Measurements from ENCODE around the gene WDR20.
"Not testable (repeated sequence)": the region's sequence is repeated elsewhere in the genome, so short reads cannot be mapped to it uniquely, and the experiment has no call there.

WDR20 gene, protein sequence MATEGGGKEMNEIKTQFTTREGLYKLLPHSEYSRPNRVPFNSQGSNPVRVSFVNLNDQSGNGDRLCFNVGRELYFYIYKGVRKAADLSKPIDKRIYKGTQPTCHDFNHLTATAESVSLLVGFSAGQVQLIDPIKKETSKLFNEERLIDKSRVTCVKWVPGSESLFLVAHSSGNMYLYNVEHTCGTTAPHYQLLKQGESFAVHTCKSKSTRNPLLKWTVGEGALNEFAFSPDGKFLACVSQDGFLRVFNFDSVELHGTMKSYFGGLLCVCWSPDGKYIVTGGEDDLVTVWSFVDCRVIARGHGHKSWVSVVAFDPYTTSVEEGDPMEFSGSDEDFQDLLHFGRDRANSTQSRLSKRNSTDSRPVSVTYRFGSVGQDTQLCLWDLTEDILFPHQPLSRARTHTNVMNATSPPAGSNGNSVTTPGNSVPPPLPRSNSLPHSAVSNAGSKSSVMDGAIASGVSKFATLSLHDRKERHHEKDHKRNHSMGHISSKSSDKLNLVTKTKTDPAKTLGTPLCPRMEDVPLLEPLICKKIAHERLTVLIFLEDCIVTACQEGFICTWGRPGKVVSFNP

GRCh38 chr14:102139286-102140026 lies at the start of gene WDR20:
TSS of gene WDR20 (plus strand) at chr14:102139897. CDS start at chr14:102139924, 27 bp downstream.
- DNase-seq (ENCODE audit: low spot score) (peak; percentile 98), FAIRE-seq (no peak)

- FAIRE-seq (no peak), DNase-seq (ENCODE audit: low spot score) (no peak)
Observed at GRCh38 chr14:102090713-102091112, 49.0 kb upstream of the WDR20 start.

GRCh38 chr14:102092806-102093205 lies 46.9 kb upstream of the WDR20 start:
- DNase-seq (ENCODE audit: low spot score) = no peak
- no peak for FAIRE-seq

- FAIRE-seq = no peak
Observed at GRCh38 chr14:102094101-102094500, 45.6 kb upstream of the WDR20 start.

DNA sequence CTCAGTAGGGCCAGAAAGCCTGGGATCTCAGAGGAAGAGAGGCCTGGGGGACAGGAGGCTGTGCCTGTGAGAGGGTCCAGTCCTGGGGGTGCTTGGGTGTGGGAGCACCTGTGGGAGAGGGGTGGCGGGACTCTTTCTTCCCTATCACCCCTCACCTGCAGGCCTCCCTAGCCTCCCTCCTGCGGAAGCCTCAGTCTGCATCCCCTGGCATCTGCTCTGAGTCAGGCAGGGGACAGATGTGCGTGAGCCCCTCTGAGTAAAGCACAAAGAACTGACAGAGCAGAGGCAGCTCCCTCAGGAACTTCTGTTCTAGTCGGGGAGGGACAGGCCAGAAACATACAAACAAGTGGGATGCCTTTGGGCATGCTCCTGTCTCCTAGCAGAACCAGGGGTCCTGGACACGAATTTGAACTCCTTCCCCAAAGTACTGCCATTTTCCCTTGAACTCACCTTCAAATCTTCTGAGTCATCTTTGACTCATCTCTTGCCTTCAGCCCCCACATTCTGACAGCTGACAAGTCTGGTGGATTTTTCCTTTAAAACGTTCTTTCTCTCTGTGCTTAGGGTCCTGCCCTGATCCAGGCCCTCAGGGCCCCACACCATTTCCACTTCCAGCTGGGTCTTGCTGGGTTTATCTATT lies 44.3 kb upstream of the WDR20 start:
- FAIRE-seq (no peak), DNase-seq (ENCODE audit: low spot score) (peak; percentile 16)

More at GRCh38 chr14:102094101-102094500, 45.6 kb upstream of the WDR20 start:
- DNase-seq (ENCODE audit: low spot score) = no peak

DNA sequence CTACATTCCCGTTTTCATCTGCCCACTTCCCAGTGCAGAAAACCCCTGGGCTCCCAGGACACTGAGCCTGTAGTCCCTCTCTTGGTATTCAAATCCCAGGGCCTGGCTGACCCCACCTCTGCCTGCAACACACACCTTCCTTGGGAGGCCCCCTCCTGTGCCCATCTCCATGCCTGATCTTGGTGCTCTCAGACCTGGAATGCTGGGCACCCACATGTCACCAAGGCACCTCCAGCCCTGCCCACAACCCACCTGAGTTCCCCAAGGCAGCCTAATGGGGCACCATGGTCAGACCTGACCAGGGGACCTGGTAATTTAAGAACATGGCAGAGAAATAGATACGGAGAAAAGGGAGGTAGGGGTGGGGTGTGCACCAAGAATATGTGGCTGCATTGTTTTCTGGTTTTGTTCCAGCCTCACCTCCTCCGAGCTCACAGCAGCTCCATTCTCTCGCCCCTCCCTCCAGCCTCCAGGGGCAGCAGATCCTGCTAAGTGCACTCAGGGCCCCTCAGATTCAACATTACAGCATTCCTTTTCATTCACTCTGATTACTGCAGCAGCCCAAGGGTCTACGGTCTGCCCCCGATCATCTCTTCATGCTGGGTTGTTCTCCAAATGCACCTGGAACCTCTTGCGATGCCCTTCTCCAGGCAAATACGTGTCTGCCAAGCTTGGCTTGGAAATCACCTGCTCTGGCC lies 43.7 kb upstream of the WDR20 start:
- no peak for DNase-seq (ENCODE audit: low spot score)
- FAIRE-seq = no peak

DNA sequence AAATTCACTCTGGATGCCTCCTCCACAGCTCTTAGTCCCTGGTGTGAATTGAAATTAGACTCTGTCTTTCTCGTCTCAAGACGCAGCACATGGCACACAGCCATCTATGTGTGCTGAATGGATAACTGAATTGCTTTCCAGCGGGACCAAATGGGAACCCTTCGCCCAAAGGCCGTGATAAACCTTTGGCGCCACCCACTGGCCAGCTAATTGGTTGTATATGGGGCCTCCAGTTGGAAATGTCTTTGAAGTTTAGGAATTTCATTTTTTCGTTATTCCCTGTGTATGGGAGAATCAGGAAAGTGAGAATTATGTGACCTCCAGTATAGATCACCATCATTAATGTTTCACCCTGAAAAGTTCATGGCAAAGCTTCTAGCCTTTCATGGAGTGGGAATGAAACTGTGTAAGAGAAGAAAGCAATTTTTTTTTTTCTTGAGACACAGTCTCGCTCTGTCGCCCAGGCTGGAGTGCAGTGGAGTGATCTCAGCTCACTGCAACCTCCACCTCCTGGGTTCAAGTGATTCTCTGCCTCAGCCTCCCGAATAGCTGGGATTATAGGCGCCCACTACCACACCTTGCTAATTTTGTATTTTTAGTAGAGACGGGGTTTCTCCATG lies 43.0 kb upstream of the WDR20 start:
- FAIRE-seq (no peak), DNase-seq (ENCODE audit: low spot score) (peak; percentile 61)

GRCh38 chr14:102097441-102098135 lies 42.1 kb upstream of the WDR20 start:
- no peak for DNase-seq (ENCODE audit: low spot score)
- FAIRE-seq = no peak

DNA sequence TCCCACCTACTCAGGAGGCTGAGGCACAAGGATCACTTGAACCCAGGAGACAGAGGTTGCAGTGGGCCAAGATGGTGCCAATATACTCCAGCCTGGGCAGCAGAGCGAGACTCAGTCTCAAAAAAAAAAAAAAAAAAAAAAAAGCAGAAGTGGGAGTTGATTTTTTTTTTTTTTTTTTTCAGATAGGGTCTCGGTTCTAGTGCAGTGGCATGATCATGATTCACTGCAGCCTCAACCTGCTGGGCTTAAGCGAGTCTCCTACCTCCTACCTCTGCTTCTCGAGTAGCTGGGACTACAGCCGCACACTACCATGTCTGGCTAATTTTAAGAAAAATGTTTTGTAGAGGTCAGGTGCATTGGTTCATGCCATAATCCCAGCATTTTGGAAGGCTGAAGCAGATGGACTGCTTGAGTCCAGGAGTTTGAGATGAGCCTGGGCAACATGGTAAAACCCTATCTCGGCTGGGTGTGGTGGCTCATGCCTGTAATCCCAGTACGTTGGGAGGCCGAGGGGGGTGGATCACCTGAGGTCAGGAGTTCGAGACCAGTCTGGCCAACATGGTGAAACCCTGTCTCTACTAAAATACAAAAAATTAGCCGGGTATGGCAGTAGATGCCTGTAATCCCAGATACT lies 36.5 kb upstream of the WDR20 start:
- no peak for FAIRE-seq
- no peak for DNase-seq (ENCODE audit: low spot score)

GRCh38 chr14:102105369-102105768 lies 34.3 kb upstream of the WDR20 start:
- DNase-seq (ENCODE audit: low spot score) = no peak
- FAIRE-seq = no peak

GRCh38 chr14:102109332-102109731 lies 30.4 kb upstream of the WDR20 start:
- not testable (repeated sequence) for FAIRE-seq; DNase-seq (ENCODE audit: low spot score)

- no peak for DNase-seq (ENCODE audit: low spot score)
- no peak for FAIRE-seq
Observed at GRCh38 chr14:102111101-102111500, 28.6 kb upstream of the WDR20 start.

DNA sequence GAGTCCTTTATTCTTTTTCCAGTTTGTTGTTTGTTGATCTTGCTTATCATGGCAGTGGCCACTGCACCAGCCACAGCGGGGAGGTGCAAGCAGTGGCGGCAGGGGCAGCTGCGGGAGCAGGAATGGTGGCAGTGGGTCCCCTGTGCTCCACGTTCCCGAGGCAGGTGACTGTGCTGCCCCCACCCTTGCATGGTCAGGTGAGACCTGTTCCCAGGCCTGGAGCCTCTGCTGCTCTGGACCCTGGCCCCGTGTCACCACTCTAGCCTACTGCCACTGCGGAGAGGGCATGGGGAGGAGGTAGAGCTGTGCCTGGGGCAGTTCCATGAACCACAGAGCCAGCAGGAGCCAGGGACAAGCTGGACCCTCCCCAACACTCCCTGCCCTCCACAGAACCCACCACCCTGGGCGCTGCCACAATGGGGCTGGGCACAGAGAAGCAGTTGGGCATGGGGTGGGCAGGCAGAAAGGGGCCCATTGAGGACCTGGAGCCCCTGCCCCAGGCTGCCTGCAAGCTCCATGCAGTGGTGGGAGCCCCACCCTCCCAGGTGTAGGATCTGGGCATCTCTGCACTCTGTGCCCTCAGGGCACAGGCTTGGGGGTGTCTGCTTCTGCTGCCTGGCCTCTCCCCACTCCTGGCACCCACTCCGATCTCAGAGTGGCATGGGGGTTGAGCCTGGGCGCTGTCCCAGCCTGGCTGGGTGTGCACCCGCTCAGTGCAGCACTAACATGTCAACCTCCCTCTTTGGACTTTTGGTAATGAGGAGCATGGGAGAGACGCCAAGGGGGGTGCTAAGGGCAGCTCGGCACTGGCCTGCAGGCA lies 23.1 kb upstream of the WDR20 start:
- no peak for FAIRE-seq
- DNase-seq (ENCODE audit: low spot score) = no peak

- FAIRE-seq = no peak
Observed at GRCh38 chr14:102117852-102118251, 21.8 kb upstream of the WDR20 start.

GRCh38 chr14:102120888-102121287 lies 18.8 kb upstream of the WDR20 start:
- FAIRE-seq (no peak), DNase-seq (ENCODE audit: low spot score) (no peak)

More at GRCh38 chr14:102117852-102118251, 21.8 kb upstream of the WDR20 start:
- DNase-seq (ENCODE audit: low spot score) = no peak

- FAIRE-seq = no peak
- DNase-seq (ENCODE audit: low spot score) = no peak
Observed at GRCh38 chr14:102121567-102121966, 18.1 kb upstream of the WDR20 start.

DNA sequence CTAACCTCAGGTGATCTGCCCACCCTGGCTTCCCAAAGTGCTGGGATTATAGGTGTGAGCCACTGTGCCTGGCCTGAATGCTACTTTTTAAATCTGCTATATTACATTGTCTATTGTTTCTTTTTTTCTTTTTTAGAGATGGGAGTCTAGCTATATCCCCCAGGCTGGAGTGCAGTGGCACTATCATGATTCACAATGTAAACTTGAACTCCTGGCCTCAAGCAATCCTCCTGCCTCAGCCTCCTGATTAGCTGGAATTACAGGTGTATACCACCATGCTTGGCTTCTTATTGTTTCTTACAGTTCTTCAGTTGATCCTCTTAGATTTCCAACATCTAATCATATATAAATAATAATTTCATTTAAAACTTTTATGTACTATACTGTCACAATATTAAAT lies 15.3 kb upstream of the WDR20 start:
- DNase-seq (ENCODE audit: low spot score) (no peak), FAIRE-seq (no peak)

- FAIRE-seq = no peak
Observed at GRCh38 chr14:102125546-102125945, 14.2 kb upstream of the WDR20 start.

More at GRCh38 chr14:102125546-102125945, 14.2 kb upstream of the WDR20 start:
- no peak for DNase-seq (ENCODE audit: low spot score)
